GM23338 (cell line): Measurements from ENCODE around the gene SLC25A29. TPM values are rescaled to one million over a fixed set of nuclear protein-coding genes. Genes with fewer than 3 reads are reported as not detected.

ENCODE experiments used
- EZH2 ChIP-seq: fragments of 200-600 bp; sonication (generic); IDR thresholded peaks from one replicate; pipeline ENCODE4 v1.8.0; 2017; ENCODE audit warnings: antibody characterized with exemption, mild to moderate bottlenecking, low read depth; ENCODE audit not compliant: unreplicated experiment
- NANOG ChIP-seq: IDR thresholded peaks from 2 replicates; pipeline ENCODE4 v1.6.1; 2016; ENCODE audit warnings: antibody characterized with exemption, borderline replicate concordance
- REST ChIP-seq: IDR thresholded peaks from one replicate; pipeline ENCODE4 v1.6.1; 2018; ENCODE audit warnings: antibody characterized with exemption; ENCODE audit not compliant: unreplicated experiment
- ZNF114 ChIP-seq: fragments of 250-450 bp; sonication (Bioruptor Pico); IDR thresholded peaks from 2 replicates; pipeline ENCODE4 v1.5.0; 2020; ENCODE audit warnings: mild to moderate bottlenecking, moderate library complexity
- ZNF462 ChIP-seq: fragments of 250-450 bp; sonication (Bioruptor Pico); IDR thresholded peaks from 2 replicates; pipeline ENCODE4 v1.5.0; 2020; ENCODE audit warnings: mild to moderate bottlenecking, moderate library complexity
- polyA plus RNA-seq: library from polyadenylated mRNA; unstranded; fragments of >200 nt; fragmentation: Nextera tagmentation; extraction: Ambion mirVana; gene quantifications from 2 replicates; pipeline ENCODE4 v1.2.1, GENCODE V29; 2016
- total RNA-seq: library from RNA; depleted of rRNA; stranded (reverse); fragments of >200 nt; shearing (Covaris generic); gene quantifications from 2 replicates; pipeline ENCODE4 v1.2.3, GENCODE V29; 2014

The SLC25A29 gene
- total and polyA plus RNA-seq, 2 experiments from 2014 or later = 65.6 to 206 TPM

GRCh38 chr14:100346306-100347091 lies 40.3 kb upstream of the SLC25A29 start (continued):
- TF ChIP-seq ZNF462 (CRISPR knock-in tag) (no peak), NANOG (no peak), REST (no peak), EZH2 (no peak), ZNF114 (no peak)
